Activated CD4-positive, CD25-positive, alpha-beta regulatory T cell treated with anti-CD3 and anti-CD28 coated beads, Interleukin-2, amount 50 U/mL, for 16 hours (primary cell): Measurements from ENCODE around the gene FILIP1.
"Not testable (repeated sequence)": the region's sequence is repeated elsewhere in the genome, so short reads cannot be mapped to it uniquely, and the experiment has no call there.

Source experiments
- DNase-seq: peaks from one replicate; pipeline ENCODE4 v3.0.0-alpha.2; 2020; ENCODE audit warnings: low read depth, low spot score

Gene FILIP1

DNA sequence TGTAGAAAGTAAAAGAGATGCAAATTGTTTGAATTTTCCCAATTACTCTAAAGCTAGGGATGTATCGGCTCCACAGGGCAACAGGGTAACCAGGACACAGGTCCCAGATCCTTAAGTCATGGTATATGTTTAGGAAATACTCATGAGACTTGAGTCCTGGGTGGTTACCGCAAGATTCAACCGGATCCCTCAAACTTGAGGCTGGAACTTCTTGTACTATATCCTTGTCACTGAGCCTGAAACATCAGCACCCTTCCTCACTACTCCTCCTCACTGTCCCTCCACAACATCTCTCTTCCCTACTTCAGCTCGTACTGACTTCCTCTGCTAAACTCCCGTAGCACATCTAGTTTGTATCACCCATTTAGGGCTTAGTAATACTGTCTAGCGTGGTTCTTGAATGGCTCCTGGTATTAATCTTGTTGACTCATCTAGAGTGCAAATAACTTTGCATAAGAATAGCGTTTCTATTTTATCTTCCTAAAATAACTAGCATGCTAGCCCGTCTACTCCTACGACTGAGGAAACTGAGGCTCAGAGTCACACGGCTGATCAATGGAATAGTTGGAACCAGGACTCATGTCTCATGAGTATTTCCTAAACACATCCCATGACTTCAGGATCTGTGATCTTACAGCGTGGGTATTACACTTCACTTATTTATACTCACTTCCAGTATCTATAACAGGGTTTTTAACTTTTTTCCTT lies 72.1 kb downstream of the FILIP1 start:
- no peak for DNase-seq

DNA sequence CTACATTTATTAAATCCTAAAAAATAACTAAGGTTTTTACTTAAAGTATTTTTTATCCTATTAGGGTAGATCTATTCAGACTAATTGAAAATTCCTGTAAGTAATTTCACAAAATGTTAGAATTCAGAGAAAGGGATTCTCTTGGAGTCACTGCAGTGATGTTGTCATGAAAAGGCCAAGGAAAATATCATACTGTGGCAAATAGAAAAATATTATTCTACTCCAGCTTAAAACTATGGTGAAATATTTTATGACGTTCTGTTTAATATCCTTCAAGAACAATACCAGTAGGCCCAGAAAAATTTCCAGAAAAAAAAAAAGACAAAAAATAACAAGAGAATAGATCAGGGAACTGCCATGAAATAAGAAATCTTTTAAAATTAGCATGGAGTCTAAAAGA lies 73.6 kb downstream of the FILIP1 start:
- no peak for DNase-seq

DNA sequence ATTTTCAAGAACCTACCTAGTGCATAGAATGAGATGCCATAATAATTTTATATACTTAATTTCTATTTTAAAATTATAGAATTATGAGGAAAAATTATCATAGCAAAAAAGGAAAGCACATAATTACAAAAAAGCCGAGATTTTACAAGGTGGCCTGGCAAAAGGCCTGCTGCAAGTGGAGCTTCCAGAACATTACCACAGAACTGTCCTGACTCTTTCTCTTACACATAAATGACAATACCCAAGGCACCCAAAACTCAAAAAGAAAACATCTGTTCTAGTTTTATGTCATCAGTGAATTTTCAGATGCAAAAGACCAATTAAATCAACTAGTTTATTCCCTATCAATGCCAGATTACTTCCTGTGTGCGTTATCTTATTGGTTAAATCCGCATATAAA lies 74.2 kb downstream of the FILIP1 start:
- DNase-seq, result no peak

DNA sequence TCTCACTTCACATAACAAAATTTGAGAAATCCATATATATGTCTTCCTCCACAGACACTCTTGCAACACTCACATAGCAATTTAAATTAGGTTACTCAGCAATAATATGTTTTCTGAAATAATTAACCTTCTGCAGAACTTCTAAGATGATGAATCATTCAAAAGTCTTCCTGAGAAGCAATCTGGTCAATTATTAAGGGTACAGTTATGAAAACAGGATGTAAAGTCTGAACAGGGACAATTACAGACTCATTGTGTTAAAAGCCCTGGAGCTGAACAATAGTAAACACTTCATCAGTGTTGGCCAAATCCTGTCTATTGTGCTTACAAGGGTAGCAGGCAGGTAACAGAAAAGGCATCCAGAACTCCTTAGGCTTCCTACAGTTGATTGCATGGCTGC lies 75.4 kb downstream of the FILIP1 start:
- no peak for DNase-seq

DNA sequence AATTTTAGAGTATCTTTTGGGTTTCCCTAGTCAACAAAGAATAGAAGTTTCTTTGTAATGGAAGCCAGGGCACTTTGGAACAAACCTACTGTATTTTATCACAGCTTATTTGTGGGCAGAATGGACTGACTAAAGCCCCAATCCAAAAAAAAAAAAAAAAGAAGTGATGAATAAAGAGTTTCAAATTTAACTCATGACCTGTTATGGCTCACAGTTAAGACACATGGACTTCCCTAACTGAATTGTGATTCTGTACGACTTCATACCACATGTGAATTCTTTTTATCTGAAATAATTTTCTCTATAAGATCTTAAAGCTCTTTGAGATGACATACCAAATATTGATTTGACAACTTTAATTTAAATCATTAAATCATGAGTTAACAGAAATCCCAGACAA lies 77.2 kb downstream of the FILIP1 start:
- no peak for DNase-seq

DNA sequence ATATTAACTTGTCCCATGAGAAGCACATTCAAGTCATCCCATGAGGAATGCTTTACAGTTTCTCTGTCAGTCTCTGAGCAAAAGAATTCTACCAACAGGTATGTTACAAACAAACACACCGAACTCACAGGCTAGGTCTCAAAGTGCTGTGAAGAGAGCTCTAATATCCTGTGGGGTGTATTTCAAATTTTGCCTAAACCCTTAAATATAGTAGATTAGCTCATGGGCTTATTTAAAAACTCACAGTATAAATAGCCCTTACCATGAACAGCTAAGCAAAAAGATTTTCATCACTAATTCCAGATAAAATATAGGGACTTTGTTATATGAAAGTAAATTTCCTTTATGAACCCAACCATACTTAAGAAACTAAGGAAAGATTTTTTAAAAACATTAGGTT lies 77.8 kb downstream of the FILIP1 start:
- no peak for DNase-seq

DNA sequence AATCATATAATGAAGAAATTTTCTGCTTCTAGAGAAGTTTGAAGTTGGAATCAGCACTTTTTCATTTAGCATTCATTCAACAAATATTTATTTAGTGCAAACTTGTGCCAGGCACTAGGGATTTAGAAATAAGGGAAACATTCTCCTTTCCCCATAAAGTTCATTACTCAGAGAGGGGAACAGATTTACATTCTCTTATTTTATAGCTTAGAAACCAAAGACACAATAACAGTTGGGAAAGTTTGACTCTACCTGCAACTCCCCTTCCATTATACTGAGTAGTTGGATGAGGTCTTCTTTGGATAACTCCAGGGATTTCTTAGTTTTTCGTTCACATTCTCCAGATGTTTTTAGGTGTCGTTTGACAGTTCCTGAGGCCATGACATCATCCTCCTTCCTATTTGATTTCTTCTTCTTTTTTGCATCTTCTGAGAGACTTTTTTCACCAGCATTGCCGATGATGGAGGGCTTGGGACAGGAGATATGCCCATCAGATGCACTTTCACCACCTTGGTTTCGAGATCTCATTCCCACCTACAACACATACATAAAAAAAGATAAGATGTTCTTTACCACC lies 79.1 kb downstream of the FILIP1 start:
- no peak for DNase-seq

DNA sequence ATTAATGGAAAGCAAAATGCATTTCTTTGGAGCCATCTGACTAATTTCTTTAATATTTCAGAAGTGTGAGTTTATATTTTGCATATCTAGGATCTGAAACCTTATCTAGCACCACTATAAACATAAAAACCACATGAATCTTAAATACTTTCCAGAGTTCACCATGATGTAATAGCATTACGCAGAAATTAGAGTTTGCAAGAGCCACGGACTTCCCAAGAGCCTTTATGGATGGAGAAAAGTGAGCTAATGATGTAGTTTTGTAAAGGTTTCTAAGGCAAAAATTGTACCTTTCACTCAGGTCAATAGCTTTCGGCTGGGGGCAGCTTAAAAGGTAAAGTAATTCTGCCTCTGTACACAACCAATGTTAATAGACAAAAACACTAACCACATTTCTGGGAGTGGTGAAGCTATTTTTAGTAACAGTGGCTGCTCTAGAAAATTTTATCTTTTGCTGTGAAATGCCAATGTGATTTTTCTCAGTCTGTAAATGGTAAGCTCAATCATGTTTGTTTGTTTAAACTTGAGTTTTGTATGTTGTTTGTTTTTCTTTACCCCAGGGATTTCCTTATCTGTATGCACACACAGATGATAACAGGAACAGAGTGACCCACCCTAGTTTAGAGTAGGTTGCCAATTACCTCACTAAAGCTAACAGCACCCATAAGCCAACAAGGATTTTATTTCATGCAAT lies 80.5 kb downstream of the FILIP1 start:
- no peak for DNase-seq

DNA sequence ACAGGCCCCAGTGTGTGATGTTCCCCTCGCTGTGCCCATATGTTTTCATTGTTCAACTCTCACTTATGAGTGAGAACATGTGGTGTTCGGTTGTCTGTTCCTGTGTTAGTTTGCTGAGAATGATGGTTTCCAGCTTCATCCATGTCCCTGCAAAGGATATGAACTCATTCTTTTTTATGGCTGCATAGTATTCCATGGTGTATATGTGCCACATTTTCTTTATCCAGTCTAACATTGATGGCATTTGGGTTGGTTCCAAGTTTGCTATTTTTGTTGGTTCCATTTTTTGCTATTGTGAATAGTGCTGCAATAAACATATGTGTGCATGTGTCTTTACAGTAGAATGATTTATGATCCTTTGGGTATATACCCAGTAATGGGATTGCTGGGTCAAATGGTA lies 83.0 kb downstream of the FILIP1 start:
- not testable (repeated sequence) for DNase-seq

DNA sequence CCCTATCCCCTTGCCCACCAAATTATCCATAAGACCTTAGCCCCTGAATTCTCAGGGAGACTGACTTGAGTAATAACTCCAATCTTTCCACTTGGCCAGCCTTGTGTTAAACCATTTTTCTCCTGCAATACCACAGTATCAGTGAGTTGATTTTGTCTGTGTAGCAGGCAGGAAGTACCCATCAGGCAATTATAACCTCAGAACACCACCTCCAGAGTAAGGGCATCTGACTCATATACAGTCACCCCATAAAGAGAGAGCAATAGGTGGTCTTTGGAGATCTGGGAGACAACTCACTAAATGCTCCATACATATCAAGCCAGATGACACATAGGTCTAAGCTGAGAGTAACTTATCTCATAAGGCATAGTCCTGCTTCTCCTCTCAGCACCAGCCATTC lies 83.7 kb downstream of the FILIP1 start:
- DNase-seq, result no peak

DNA sequence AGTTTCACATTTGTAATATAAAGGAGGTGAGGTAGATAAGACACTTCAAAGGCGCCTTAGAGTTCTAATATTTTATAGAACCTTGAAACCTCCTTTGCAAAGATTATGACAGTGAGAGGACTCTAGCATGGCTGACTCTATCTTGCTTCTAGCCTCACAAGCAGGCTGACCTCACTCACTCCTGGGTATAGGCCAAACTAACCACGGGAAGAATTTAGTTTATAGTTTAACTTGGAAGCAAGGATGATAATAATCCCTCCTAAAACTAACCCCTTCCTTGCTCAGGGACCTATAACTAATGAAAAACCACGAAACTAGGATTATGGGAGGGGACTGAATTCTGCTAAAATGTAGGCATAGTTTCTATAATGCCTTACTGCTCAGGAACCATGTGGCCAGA lies 84.3 kb downstream of the FILIP1 start:
- no peak for DNase-seq

DNA sequence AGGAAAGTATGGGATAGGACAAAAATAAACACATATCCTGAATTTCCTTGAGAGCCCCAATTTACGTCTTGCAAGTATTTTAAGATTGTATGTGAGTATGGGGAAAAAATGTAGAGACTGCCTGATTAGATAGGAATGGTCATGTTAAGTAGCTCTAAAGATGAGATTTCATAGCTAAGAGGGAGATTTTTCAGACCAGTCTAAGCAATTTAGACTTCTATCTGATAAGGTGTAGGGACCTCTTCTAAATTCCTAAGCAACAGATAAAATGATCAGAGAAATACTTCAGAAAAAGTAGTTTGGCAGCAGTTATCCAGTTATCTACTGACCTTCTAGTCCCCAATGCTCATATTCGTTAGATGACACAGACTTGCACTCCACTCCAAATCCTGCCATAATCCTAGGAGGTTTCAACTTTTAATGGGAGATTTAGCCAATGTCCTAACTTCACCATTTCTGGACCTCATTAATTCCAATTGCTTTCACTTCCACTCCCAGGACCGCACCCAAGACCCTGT lies 90.0 kb downstream of the FILIP1 start:
- no peak for DNase-seq

DNA sequence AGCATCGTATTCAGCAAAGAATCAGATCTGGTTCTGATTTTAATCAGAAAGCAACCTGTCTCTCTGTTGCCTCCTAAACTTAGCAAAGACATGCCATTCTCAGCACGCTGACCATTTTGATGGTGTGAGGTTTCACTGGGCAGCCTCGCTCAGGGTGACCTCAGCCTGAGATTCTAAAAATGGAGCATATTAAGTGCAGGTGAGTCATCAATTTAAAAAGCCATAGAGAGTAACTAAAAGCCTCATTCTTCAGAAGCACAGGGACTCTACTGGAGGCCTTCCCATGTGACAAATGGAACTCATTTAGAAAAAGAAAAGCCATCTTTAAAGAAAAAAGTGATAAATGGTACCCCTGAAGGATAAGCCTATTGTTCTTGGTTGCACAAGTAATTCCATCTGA lies 91.3 kb downstream of the FILIP1 start:
- DNase-seq, result no peak

DNA sequence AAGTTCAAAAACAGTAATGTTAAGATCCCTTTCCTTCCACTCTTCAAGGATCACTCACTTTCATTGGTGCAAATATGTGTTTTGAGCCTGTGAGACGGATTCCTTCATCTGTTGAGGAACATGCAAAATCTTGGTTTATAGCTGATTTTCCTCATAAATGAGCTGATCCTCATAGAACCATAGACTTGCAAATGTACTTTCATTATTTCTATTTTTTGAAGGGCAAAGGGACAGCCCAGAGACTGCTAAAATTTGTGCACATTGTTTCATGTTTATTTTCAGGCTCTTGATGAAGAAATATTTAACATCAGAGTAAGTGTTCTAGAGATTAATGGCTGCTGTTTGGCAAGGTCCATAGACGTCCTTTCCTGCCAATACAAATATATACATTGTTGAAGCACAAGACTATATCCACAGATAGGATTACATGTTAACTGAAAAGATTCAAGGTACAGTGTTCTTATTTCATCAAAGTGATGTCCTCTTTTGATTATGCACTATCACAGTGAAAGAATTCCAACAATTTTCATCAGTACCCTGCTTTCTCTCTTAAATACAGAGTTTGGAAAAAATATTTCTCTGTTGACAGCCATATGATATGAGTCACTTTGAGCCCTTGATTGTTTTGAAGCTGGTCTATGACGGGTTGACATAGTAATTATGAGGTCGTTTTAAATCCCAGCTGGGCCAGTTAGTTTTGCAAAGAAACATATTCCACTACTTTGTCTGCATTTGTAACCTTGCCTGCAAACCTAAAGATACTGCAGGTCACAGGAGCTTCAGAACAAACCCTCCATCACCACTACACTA lies 95.7 kb downstream of the FILIP1 start:
- DNase-seq, result no peak

DNA sequence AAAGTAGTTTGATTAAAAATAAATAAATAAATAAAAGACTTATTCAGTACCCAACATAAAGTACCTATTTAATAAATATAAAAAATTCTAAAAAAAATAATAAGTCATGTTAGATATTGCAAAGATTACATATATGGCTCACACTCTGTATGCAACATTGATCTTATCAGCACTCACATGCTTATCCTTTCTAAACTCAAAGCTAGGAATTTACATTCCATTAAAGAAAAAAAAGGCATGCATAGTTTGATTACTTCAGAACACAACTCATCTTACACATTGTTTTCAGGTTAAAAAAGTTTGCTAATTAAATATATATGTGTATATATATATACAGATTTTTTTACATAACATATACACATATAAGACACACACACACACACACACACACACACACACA lies 96.4 kb downstream of the FILIP1 start:
- no peak for DNase-seq

DNA sequence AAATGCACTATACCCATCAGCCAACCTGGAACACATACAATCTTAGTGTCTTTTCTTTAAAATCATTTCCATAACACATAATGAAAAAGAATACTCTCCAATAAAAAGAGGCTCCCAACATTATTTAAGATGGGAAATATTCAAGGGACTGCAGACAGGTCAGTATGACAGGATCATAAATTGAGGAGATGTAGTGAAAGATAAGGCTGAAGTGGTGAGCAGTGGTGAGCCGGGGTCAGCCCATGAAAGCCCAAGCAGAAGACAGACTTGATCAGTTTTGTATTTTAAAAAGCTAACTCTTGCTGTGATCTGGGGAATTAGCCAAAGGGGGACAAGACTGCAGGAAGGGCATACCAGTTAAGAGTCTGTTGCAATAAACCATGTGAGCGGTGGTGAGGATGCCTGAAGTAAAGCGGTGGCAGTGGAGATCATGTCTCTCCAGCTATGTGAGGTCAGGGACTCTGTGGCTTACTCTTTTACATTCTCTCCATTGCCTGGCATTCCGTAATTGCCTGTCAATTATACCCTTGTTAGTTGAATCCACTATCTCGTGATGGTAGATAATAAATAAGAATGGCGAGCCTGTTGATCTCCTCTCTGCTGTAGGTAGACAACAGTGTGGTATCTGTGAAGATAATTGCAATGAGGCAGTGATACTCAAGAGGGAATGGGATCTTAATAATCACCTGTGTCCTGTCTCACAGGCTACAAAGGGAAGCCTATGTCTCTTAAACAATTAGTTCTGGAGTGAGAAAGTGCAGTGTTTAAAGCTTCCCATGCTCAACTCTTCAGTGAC lies 97.4 kb downstream of the FILIP1 start:
- no peak for DNase-seq

DNA sequence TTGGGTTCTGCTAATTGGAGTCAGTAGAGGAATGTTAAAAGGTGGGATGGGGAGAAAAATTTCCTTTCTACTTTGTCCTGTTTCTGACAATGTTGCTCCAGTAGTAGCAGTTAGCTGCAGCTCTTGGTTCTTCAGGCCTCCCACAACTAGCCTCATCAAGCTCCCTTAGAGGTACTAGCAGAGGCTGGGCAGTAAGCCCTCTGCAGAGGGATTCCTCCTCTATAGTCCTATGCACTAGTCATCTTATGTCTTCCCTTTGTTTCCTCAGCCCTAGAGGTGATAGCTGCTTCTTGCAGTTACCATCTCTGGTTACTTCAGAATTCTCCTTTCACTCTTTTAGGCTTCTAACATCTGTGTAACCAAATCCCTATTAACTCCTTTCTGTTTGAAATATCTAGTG lies 99.8 kb downstream of the FILIP1 start:
- no peak for DNase-seq

DNA sequence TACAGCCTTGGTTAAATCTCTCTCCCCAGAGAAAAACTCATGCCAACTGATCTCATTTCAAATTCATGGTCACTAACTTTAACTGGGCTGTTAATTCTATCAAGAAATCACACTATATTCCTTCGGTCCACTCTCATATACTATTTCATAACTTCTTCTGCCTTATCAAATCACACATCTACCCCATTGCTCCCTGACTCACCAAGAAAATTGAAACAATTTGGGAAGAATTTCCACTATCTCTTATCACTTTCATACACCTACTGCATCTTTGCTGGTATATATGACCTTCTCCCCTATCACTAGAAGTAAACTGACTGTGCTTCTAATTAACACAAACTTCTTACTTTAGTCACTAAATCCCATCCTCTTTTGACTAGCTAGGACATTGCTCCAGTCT lies 102.3 kb downstream of the FILIP1 start:
- no peak for DNase-seq

DNA sequence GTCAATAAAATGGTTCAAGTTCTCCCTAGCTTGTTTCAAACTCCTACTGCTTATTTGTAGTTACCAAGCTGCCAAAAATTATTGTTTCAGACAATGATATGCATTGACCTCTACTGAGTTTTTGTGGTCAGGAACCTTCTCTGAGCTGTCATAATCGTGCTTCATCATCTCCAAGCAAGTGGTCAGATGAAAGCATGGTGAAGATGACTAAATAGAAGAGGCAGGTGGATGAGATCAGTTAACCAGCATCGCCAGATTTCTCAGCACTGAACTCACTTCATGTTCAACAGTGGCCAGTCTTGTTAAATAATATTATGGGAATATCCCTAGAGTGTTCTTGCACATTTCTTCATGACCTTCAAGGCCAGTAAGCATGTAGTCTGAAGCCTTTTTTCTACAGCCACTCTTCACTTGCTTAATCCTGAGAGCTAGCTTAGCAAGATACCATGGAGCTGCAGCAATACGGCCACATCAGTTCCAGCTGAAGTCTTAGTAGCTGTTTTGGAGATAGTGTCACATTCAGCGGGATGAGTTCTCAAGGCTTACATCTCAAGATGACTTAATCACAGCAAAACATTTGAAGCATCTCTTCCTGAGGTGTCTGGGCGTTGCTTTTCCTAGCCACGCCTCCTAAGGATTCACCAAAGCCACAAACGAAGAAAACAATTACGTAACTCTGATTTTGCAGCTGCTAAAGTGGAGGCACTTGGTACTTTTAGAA lies 107.4 kb downstream of the FILIP1 start:
- no peak for DNase-seq

DNA sequence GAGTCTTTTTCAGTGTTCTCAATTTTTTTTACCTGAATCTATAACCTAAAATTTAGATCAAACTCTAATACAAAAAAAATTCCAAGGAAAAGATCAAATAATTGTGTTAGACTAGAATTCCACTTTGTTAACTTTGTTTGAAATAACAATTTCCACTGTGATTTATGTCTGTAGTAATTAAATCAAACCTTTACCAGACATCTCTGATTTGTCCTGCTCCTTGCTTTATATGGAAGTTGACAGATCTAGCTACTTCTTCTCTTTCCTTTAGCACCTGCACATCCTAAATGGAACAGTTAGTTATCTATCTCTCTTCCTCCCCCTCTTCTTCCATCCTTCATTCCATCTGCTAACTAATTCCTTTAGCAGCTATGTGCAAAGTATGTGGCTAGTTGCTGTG lies 109.5 kb downstream of the FILIP1 start:
- DNase-seq, result no peak

DNA sequence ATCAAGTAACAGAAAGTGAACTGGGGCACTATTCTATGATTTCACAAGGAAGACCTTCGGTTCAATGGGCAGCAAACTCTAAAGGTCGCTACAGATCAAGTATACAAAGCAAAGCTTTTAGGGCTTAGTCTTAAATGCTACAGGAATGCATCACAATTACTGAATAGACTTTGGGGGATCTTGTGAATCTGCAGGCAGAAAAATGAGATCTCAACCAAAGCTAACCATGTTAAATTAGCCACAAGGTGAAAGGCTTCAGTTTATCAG lies 111.0 kb downstream of the FILIP1 start:
- no peak for DNase-seq
